Measurements from ENCODE around the gene PTOV1. TPM values are rescaled to one million over a fixed set of nuclear protein-coding genes. Genes with fewer than 3 reads are reported as not detected.
A peak's percentile ranks its signal among the peaks of the same experiment; 100 is the strongest.

The PTOV1 gene
- total RNA-seq, 1 experiment from 2014 or later: 296 TPM

GRCh38 chr19:49891393-49891792 lies 40.4 kb downstream of the PTOV1 start:
- no peak for TF ChIP-seq E2F4 (CRISPR knock-in tag; IDR thresholded peaks at IDR 0.05; ENCODE audit: borderline replicate concordance, low read depth)
- TF ChIP-seq MYBL2 (CRISPR knock-in tag; IDR thresholded peaks at IDR 0.05): no peak
- no peak for TF ChIP-seq NR3C1 (CRISPR knock-in tag; conservative IDR thresholded peaks at IDR 0.05; ENCODE audit: low read depth)
- TF ChIP-seq STAT6 (CRISPR knock-in tag; conservative IDR thresholded peaks at IDR 0.05; ENCODE audit: low read depth): no peak
- no peak for TF ChIP-seq NR1H2 (CRISPR knock-in tag; IDR thresholded peaks at IDR 0.05)
- TF ChIP-seq TEAD4 (CRISPR knock-in tag; IDR thresholded peaks at IDR 0.05): no peak
- no peak for TF ChIP-seq GTF2I (CRISPR knock-in tag; conservative IDR thresholded peaks at IDR 0.05)
- no peak for TF ChIP-seq SMAD3 (CRISPR knock-in tag; IDR thresholded peaks at IDR 0.05; ENCODE audit: borderline replicate concordance)
- no peak for TF ChIP-seq FOXJ3 (CRISPR knock-in tag; IDR thresholded peaks at IDR 0.05; ENCODE audit: borderline replicate concordance)
- no peak for TF ChIP-seq EMX1 (CRISPR knock-in tag; IDR thresholded peaks at IDR 0.05)
- no peak for TF ChIP-seq ETV6 (CRISPR knock-in tag; IDR thresholded peaks at IDR 0.05)
- TF ChIP-seq MLX (CRISPR knock-in tag; IDR thresholded peaks at IDR 0.05): no peak
- TF ChIP-seq SMAD4 (CRISPR knock-in tag; IDR thresholded peaks at IDR 0.05): no peak
- no peak for TF ChIP-seq RELA (CRISPR knock-in tag; IDR thresholded peaks at IDR 0.05; ENCODE audit: borderline replicate concordance)
- ChIA-PET POLR2A (interaction anchor here (2.4 kb wide), 1 partner anchor 22 kb away, joined by 13 read pairs; no protein-coding TSS in a partner anchor), CTCF (interaction anchor here (0.8 to 2.5 kb wide), 7 partner anchors 14 to 160 kb away, joined by 3 to 18 read pairs (median 5); partner anchors contain the start of genes AKT1S1 and TBC1D17)
- H3K4me1 Mint-ChIP-seq: peaks cover 11% of the 10 kb centered on the region
- H3K27ac Mint-ChIP-seq: no peak overlapping the region
- peaks cover 47% of the 10 kb centered on the region for H3K27me3 Mint-ChIP-seq (ENCODE audit: low read depth)
- no peak for DNase-seq (ENCODE audit: low spot score)
- ATAC-seq: no peak
- H3K36me3 Mint-ChIP-seq: peaks cover 16% of the 10 kb centered on the region
- H3K9me3 Mint-ChIP-seq: no peaks in the 10 kb centered on the region
- peak overlapping the region; percentile 73 for H3K4me3 Mint-ChIP-seq

- no peak overlapping the region for H3K4me3 Mint-ChIP-seq
- CTCF ChIA-PET: interaction anchor here (1.8 kb wide), 1 partner anchor 21 kb away, joined by 6 read pairs; no protein-coding TSS in a partner anchor
- POLR2A ChIA-PET: interaction anchor here (0.6 kb wide), 1 partner anchor 254 kb away, joined by 5 read pairs; no protein-coding TSS in a partner anchor
- H3K36me3 Mint-ChIP-seq: peaks cover 14% of the 10 kb centered on the region; the same call in 1 of the 2 replicates
- H3K9me3 Mint-ChIP-seq: no peaks in the 10 kb centered on the region
- peak overlapping the region; percentile 52; the same call in 1 of the 2 replicates for H3K27ac Mint-ChIP-seq
- peaks cover 50% of the 10 kb centered on the region for H3K27me3 Mint-ChIP-seq (ENCODE audit: low read depth)
- ATAC-seq (no peak), DNase-seq (ENCODE audit: low spot score) (no peak)
- peaks cover 15% of the 10 kb centered on the region for H3K4me1 Mint-ChIP-seq
- no peak for TF ChIP-seq E2F4 (CRISPR knock-in tag; IDR thresholded peaks at IDR 0.05; ENCODE audit: borderline replicate concordance, low read depth)
- TF ChIP-seq ZNF232 (CRISPR knock-in tag; IDR thresholded peaks at IDR 0.05): no peak
- no peak for TF ChIP-seq ARID4B (CRISPR knock-in tag; IDR thresholded peaks at IDR 0.05; ENCODE audit: borderline replicate concordance)
- TF ChIP-seq NR2C2 (CRISPR knock-in tag; IDR thresholded peaks at IDR 0.05): no peak
- TF ChIP-seq CTCF (IDR thresholded peaks at IDR 0.05): no peak
- TF ChIP-seq ATF3 (CRISPR knock-in tag; conservative IDR thresholded peaks at IDR 0.05): no peak
- TF ChIP-seq ZBTB21 (CRISPR knock-in tag; IDR thresholded peaks at IDR 0.05; ENCODE audit: borderline replicate concordance): no peak
- no peak for TF ChIP-seq JUN (CRISPR knock-in tag; IDR thresholded peaks at IDR 0.05)
- no peak for TF ChIP-seq ATF1 (CRISPR knock-in tag; IDR thresholded peaks at IDR 0.05)
Observed at GRCh38 chr19:49892716-49893115, 41.8 kb downstream of the PTOV1 start.

All from WTC11 (cell line).